GM19023 (cell line): ENCODE results near the gene CFAP97D2.
"Not testable (repeated sequence)": the region's sequence is repeated elsewhere in the genome, so short reads cannot be mapped to it uniquely, and the experiment has no call there.

Experiments used
- ATAC-seq: cut with Tn5 transposase; IDR thresholded peaks from one replicate; pipeline ENCODE4 v1.9.1; 2021; ENCODE audit warnings: mild to moderate bottlenecking, moderate library complexity; ENCODE audit not compliant: unreplicated experiment

The CFAP97D2 gene

GRCh38 chr13:114264313-114264712 lies 85.3 kb downstream of the CFAP97D2 start:
- not testable (repeated sequence) for ATAC-seq

GRCh38 chr13:114264886-114265611 lies 86.0 kb downstream of the CFAP97D2 start:
- ATAC-seq: no peak

- ATAC-seq: no peak
These were observed 87.2 kb downstream of the CFAP97D2 start for GRCh38 chr13:114266241-114266640.

- no peak for ATAC-seq
These were observed 89.6 kb downstream of the CFAP97D2 start for GRCh38 chr13:114268344-114269280.

GRCh38 chr13:114269281-114269770 lies 90.3 kb downstream of the CFAP97D2 start:
- no peak for ATAC-seq
